CD4-positive, alpha-beta memory T cell (primary cell): ENCODE results near the gene NELFB. TPM values are rescaled to one million over a fixed set of nuclear protein-coding genes. Genes with fewer than 3 reads are reported as not detected.

Experiments used
- CTCF ChIA-PET: fragments of 350-600 bp; sonication (Branson Sonifier 250); formaldehyde crosslinking; loops from one replicate; lab custom pipeline; 2021; ENCODE audit warnings: inconsistent platforms; ENCODE audit not compliant: partially characterized antibody; lab: Charles Lee
- POLR2A ChIA-PET: fragments of 350-600 bp; sonication (Branson Sonifier 250); formaldehyde crosslinking; loops from one replicate; lab custom pipeline; 2021; ENCODE audit not compliant: partially characterized antibody; lab: Charles Lee
- DNase-seq, 5 donors: peaks; one replicate each; pipeline versions ENCODE4 v3.0.0 to v3.0.0-alpha.2; 2020 to 2022; ENCODE audit warnings: mixed read lengths in 1 of 5
- H3K27ac ChIP-seq: one replicate; pipeline ENCODE4 v1.7.0; 2013; ENCODE audit warnings: low read depth, low read length
- H3K27me3 ChIP-seq: 2 replicates; pipeline ENCODE4 v1.7.0; 2013; ENCODE audit warnings: mild to moderate bottlenecking, low read length, moderate library complexity; ENCODE audit not compliant: insufficient read depth
- H3K36me3 ChIP-seq: 2 replicates; pipeline ENCODE4 v1.7.0; 2013; ENCODE audit warnings: mild to moderate bottlenecking, low read length, moderate library complexity; ENCODE audit not compliant: insufficient read depth
- H3K4me1 ChIP-seq: 2 replicates; pipeline ENCODE4 v1.7.0; 2013; ENCODE audit warnings: mild to moderate bottlenecking, low read length, moderate library complexity; ENCODE audit not compliant: insufficient read depth
- H3K4me3 ChIP-seq, 2 donors: one replicate each; pipeline ENCODE4 v1.7.0; 2013; ENCODE audit warnings: low read length in 2 of 2, mild to moderate bottlenecking in 1 of 2
- H3K9me3 ChIP-seq, 2 donors: one replicate each; pipeline ENCODE4 v1.7.0; 2013; ENCODE audit warnings: low read length in 2 of 2, control low read depth in 1 of 2; ENCODE audit not compliant: control insufficient read depth in 1 of 2
- H3K27ac Mint-ChIP-seq, 7 donors: one replicate each; pipeline ENCODE4 v1.8.0; 2020 to 2021; ENCODE audit warnings: mixed read lengths in 7 of 7, mild to moderate bottlenecking in 6 of 7, inconsistent platforms in 3 of 7, moderate library complexity in 3 of 7
- H3K27me3 Mint-ChIP-seq, 2 donors: one replicate each; pipeline ENCODE4 v1.8.0; 2020 to 2021; ENCODE audit warnings: mixed read lengths in 2 of 2
- H3K36me3 Mint-ChIP-seq, 2 donors: one replicate each; pipeline ENCODE4 v1.8.0; 2020 to 2021; ENCODE audit warnings: mixed read lengths in 2 of 2, inconsistent platforms in 1 of 2, mild to moderate bottlenecking in 1 of 2
- H3K4me1 Mint-ChIP-seq, 4 donors: one replicate each; pipeline ENCODE4 v1.8.0; 2020 to 2021; ENCODE audit warnings: mixed read lengths in 4 of 4, mild to moderate bottlenecking in 1 of 4
- H3K4me3 Mint-ChIP-seq, 8 donors: one replicate each; pipeline ENCODE4 v1.8.0; 2020 to 2021; ENCODE audit warnings: mixed read lengths in 8 of 8, mild to moderate bottlenecking in 7 of 8, moderate library complexity in 6 of 8, inconsistent platforms in 3 of 8
- H3K9me3 Mint-ChIP-seq, 8 donors: one replicate each; pipeline ENCODE4 v1.8.0; 2020 to 2021; ENCODE audit warnings: mixed read lengths in 8 of 8, mild to moderate bottlenecking in 5 of 8, inconsistent platforms in 3 of 8, moderate library complexity in 1 of 8
- intact Hi-C: fragments of 100-400 bp; cut with micrococcal nuclease; formaldehyde crosslinking; loops from one replicate; pipeline ENCODE4 v1.15.1; 2023
- polyA plus RNA-seq, 2 donors: library from polyadenylated mRNA; unstranded; fragments of 300-500 nt; fragmentation: Illumina TruSeq; gene quantifications; one replicate each; pipeline ENCODE4 v1.2.3, GENCODE V29; 2021
- total RNA-seq, 2 experiments: library from RNA; stranded (reverse); gene quantifications; one replicate each; pipeline ENCODE4 v1.2.3, GENCODE V29; 2021

NELFB gene
- total RNA-seq (10 to 100 TPM; 44.3 to 44.9 TPM), polyA plus RNA-seq (10 to 100 TPM; 28.3 to 28.7 TPM)

DNA sequence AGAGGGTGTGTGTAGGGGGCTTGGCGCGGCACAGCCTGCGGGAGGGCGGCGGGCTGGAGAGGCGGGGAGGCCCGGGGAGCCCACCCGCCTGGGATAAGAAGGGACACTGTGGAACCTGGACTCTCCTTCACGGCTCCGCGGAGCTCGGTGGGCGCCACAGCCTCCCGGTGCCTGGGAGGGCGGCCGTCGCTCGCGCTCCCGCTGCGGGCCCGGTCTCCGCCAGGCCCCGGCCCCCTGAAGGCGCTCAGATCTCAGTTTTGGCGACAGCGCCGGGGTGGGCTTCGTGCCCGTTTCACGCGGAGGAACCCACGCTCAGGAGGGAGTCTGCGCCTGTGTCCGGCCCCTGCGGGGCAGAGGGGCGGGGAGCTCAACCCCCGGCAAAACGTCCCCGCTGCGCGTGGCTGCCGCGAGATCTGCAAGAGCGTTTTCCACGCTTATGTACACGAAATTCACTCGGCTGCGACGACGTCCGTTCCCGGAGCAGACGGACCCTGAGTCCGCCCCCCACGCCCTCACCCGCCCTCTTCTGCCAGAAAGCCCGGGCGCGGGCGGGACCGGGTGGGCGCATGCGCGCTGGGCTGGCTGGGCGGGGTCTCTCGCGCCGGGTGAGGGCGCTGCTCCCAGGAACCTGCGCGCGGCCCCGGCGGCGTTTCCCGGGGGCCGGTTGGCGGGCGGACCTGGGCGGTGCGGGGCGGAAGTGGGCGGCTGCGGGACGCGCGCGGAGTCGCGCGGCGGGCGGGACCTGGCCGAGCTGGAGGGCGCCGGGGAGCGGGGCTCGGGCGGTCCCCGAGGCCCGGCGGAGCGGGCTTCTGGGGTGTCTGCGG is at the start of gene NELFB:
Gene NELFB, plus strand, starts transcription at position 704 of the 824 bp plus-strand sequence.
- Mint-ChIP-seq H3K27me3 (no peaks in the 10 kb centered on the region), H3K9me3 (peaks cover 0 to 3% (median 0%) of the 10 kb centered on the region in 8 donors), H3K4me1 (peaks cover 2 to 24% (median 10%) of the 10 kb centered on the region in 4 donors), H3K36me3 (peaks cover 2 to 5% of the 10 kb centered on the region in 2 donors), H3K27ac (peak within 1 kb of the TSS; percentile 43 to 92 (median 77)), H3K4me3 (peak within 1 kb of the TSS; percentile 88 to 94 (median 92))
- Histone ChIP-seq H3K27me3 (no peaks in the 10 kb centered on the region), H3K4me1 (peaks cover 25% of the 10 kb centered on the region), H3K9me3 (no peaks in the 10 kb centered on the region), H3K27ac (peak within 1 kb of the TSS; percentile 69), H3K4me3 (peak within 1 kb of the TSS; percentile 66 to 81), H3K36me3 (peaks cover 8% of the 10 kb centered on the region)
- intact Hi-C loops: loop anchor here (1.0 kb wide), 3 partner anchors 14 to 169 kb away; partner anchors contain the start of genes MAN1B1 and TUBB4B
- CTCF ChIA-PET: interaction anchor here (0.9 to 2.0 kb wide), 7 partner anchors 12 to 159 kb away, joined by 3 to 10 read pairs (median 3); partner anchors contain the start of gene TUBB4B
- POLR2A ChIA-PET: interaction anchor here (0.6 to 10.6 kb wide), 14 partner anchors 11 to 168 kb away, joined by 3 to 260 read pairs (median 5); partner anchors contain the start of genes ANAPC2, CYSRT1, EXD3 and MAN1B1
- DNase-seq: peak; percentile 89 to 98 (median 94)

- Mint-ChIP-seq H3K36me3 (peaks cover 9 to 15% of the 10 kb centered on the region in 2 donors), H3K27me3 (no peaks in the 10 kb centered on the region), H3K27ac (peak overlapping the region; percentile 83 to 96 (median 92)), H3K4me1 (peaks cover 26 to 49% (median 40%) of the 10 kb centered on the region in 4 donors), H3K9me3 (no peaks in the 10 kb centered on the region), H3K4me3 (peak overlapping the region; percentile 88 to 96 (median 94))
- no peaks in the 10 kb centered on the region for H3K27me3 ChIP-seq
- peak overlapping the region in 1 of 2 donors; percentile 94 for H3K4me3 ChIP-seq
- no peaks in the 10 kb centered on the region for H3K9me3 ChIP-seq
- peaks cover 43% of the 10 kb centered on the region for H3K4me1 ChIP-seq
- intact Hi-C loops: no loop called here
- H3K27ac ChIP-seq: peak overlapping the region; percentile 94
- no peaks in the 10 kb centered on the region for H3K36me3 ChIP-seq
- no peak for DNase-seq
- CTCF ChIA-PET: interaction anchor here (1.1 to 1.5 kb wide), 2 partner anchors 17 to 20 kb away, joined by 4 to 5 read pairs; partner anchors contain the start of gene RNF224
- POLR2A ChIA-PET: interaction anchor here (1.4 to 11.9 kb wide), 6 partner anchors 16 to 120 kb away, joined by 4 to 169 read pairs (median 8); partner anchors contain the start of genes ANAPC2, MAN1B1, NELFB and RNF208
Measured at GRCh38 chr9:137206602-137207001, 48.5 kb upstream of the NELFB start.

DNA sequence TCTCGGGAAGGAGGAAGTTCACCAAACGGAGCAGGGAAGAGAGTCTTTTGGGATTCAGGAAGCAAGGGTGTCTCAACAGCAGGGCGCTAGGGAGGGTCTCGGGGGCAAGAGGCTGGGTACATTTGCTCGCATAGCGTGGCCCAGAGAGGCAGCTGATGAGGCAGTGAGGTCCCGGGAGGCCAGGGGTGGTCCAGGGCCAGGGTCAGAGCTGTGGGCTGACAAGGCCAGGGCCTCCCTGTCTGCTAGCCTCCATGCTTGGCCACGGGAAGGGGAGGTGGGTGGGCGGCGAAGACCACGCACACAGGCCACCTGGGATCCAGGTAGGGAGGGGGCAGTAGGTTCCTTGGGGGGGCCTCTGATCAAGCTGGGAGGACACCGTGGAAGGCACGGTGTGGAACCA is 43.6 kb upstream of the NELFB start:
- ChIA-PET POLR2A (interaction anchor here (0.6 kb wide), 1 partner anchor 19 kb away, joined by 3 read pairs; no protein-coding TSS in a partner anchor), CTCF (no interaction called here)
- intact Hi-C loops: no loop called here
- no peaks in the 10 kb centered on the region for H3K27me3 ChIP-seq
- Mint-ChIP-seq H3K9me3 (no peaks in the 10 kb centered on the region), H3K4me1 (peaks cover 11 to 17% (median 14%) of the 10 kb centered on the region in 4 donors), H3K4me3 (no peak overlapping the region), H3K27ac (peak overlapping the region in 3 of 7 donors; percentile 35 to 71 (median 52)), H3K27me3 (no peaks in the 10 kb centered on the region), H3K36me3 (peaks cover 8 to 9% of the 10 kb centered on the region in 2 donors)
- no peak for DNase-seq
- H3K9me3 ChIP-seq: no peaks in the 10 kb centered on the region
- peaks cover 8% of the 10 kb centered on the region for H3K4me1 ChIP-seq
- H3K4me3 ChIP-seq: no peak overlapping the region
- H3K36me3 ChIP-seq: no peaks in the 10 kb centered on the region
- no peak overlapping the region for H3K27ac ChIP-seq

DNA sequence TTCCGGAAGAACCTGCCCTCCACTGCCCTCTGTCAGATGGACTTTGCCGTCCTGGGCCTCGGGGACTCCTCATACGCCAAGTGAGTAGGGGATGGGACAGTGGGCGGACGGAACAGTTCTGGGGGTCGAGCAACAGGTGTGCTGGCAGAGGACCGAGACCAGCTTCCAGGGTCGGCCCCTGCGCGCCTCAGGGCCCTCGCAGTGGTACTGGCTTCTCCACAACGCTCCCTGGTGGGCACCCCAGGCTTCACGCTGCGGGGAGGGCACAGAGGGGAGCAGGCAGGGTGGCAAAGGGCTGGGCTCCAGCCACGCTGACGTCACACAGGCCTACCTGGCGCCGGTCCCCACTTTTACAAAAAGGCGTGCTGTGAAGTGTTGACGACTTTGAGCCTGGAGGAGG is 42.6 kb upstream of the NELFB start:
- POLR2A ChIA-PET: no interaction called here
- H3K9me3 Mint-ChIP-seq: no peaks in the 10 kb centered on the region
- H3K27ac ChIP-seq: no peak overlapping the region

DNA sequence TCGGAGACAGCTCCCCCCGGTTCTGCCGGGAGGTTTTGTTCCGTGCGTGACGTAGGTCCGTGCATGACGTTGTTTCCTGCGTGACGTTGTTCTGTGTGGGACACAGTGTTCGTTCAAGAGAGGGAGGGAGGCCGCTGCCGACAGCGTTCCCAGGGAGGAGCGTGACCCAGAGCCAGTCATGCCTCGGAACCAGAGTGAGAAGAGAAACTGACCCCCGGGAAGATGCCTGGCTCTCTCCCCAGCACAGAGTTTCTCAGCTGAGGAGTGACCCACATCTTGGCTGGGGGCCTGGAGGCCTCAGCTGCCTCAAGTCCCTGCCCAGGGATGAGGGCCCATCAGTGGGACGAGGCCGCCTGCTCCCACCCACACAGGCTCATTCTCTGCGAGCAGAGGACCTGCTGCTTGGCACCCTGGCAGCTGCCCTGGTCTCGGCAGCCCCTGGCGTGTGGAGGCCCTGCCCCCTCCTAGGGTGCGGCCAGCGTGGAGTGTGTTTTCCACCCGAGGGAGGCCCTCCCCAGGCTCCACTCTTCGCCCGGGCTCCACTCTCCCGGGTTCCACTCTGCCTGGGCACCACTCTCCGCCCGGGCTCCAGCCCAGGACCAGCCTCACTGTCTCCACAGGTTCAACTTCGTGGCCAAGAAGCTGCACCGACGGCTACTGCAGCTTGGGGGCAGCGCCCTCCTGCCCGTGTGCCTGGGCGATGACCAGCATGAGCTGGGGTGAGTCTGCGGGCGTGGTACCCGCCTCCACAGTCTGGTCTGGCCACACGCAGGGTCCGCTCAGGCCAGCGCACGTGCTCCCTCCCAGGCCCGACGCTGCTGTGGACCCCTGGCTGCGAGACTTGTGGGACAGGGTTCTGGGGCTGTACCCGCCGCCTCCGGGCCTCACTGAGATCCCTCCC is 41.7 kb upstream of the NELFB start:
- Mint-ChIP-seq H3K4me1 (peaks cover 0 to 4% (median 2%) of the 10 kb centered on the region in 4 donors), H3K36me3 (peaks cover 0 to 4% of the 10 kb centered on the region in 2 donors), H3K9me3 (no peaks in the 10 kb centered on the region), H3K4me3 (no peak overlapping the region), H3K27ac (peak overlapping the region in 1 of 7 donors; percentile 27), H3K27me3 (no peaks in the 10 kb centered on the region)
- intact Hi-C loops: no loop called here
- ChIA-PET POLR2A (interaction anchor here (1.6 kb wide), 1 partner anchor 8 kb away, joined by 7 read pairs; the partner anchor contains the start of genes NDOR1 and TMEM203), CTCF (no interaction called here)
- no peaks in the 10 kb centered on the region for H3K9me3 ChIP-seq
- no peak overlapping the region for H3K27ac ChIP-seq
- no peaks in the 10 kb centered on the region for H3K27me3 ChIP-seq
- H3K4me3 ChIP-seq: no peak overlapping the region
- no peak for DNase-seq
- no peaks in the 10 kb centered on the region for H3K4me1 ChIP-seq
- H3K36me3 ChIP-seq: no peaks in the 10 kb centered on the region

More for the DNA sequence above, 42.6 kb upstream of the NELFB start:
- no peak overlapping the region for H3K4me3 ChIP-seq
- Mint-ChIP-seq H3K27me3 (no peaks in the 10 kb centered on the region), H3K4me1 (peaks cover under 1 to 7% (median 5%) of the 10 kb centered on the region in 4 donors), H3K36me3 (peaks cover 2 to 6% of the 10 kb centered on the region in 2 donors), H3K4me3 (no peak overlapping the region), H3K27ac (no peak overlapping the region)
- H3K4me1 ChIP-seq: no peaks in the 10 kb centered on the region
- intact Hi-C loops: no loop called here
- H3K27me3 ChIP-seq: no peaks in the 10 kb centered on the region
- no peaks in the 10 kb centered on the region for H3K36me3 ChIP-seq
- CTCF ChIA-PET: no interaction called here
- no peak for DNase-seq
- H3K9me3 ChIP-seq: no peaks in the 10 kb centered on the region

DNA sequence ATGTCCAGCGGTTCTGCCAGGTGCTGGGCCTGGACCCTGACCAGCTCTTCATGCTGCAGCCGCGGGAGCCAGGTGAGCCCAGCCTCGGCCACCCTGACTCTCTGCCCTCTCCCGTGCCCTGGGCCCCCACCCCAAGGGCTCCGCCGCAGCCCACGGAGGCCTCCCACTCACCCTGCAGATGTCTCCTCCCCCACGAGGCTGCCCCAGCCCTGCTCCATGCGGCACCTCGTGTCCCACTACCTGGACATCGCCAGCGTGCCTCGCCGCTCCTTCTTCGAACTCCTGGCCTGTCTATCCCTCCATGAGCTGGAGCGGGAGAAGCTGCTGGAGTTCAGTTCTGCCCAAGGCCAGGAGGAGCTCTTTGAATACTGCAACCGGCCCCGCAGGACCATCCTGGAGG is 40.5 kb upstream of the NELFB start:
- H3K36me3 ChIP-seq: no peaks in the 10 kb centered on the region
- no peaks in the 10 kb centered on the region for H3K27me3 ChIP-seq
- no peaks in the 10 kb centered on the region for H3K27me3 Mint-ChIP-seq
- peaks cover 0 to 1% (median 0%) of the 10 kb centered on the region in 4 donors for H3K4me1 Mint-ChIP-seq
- H3K9me3 Mint-ChIP-seq: no peaks in the 10 kb centered on the region
- no peaks in the 10 kb centered on the region for H3K9me3 ChIP-seq
- ChIA-PET CTCF (interaction anchor here (3.0 kb wide), 1 partner anchor 22 kb away, joined by 10 read pairs; no protein-coding TSS in a partner anchor), POLR2A (interaction anchor here (1.6 kb wide), 1 partner anchor 9 kb away, joined by 7 read pairs; the partner anchor contains the start of genes NDOR1 and TMEM203)
- H3K4me3 Mint-ChIP-seq: no peak overlapping the region
- H3K27ac ChIP-seq: no peak overlapping the region
- DNase-seq: no peak
- no peaks in the 10 kb centered on the region for H3K36me3 Mint-ChIP-seq
- H3K4me3 ChIP-seq: no peak overlapping the region
- intact Hi-C loops: no loop called here
- H3K4me1 ChIP-seq: no peaks in the 10 kb centered on the region
- H3K27ac Mint-ChIP-seq: peak overlapping the region in 1 of 7 donors; percentile 27
